ENCODE data around the gene PTCH1. TPM values are rescaled to one million over a fixed set of nuclear protein-coding genes. Genes with fewer than 3 reads are reported as not detected.

PTCH1 gene
- total RNA-seq, 2 experiments from 2014 or later, result 7.1 to 8.9 TPM

- CTCF ChIA-PET, result interaction anchor here (1.3 kb wide), 1 partner anchor 40 kb away, joined by 3 read pairs; no protein-coding TSS in a partner anchor
- POLR2A ChIA-PET, result no interaction called here
- no peaks in the 10 kb centered on the region for H3K9me3 Mint-ChIP-seq
- H3K4me3 Mint-ChIP-seq, result no peak overlapping the region
- no peak overlapping the region for H3K27ac Mint-ChIP-seq
- peaks cover 26% of the 10 kb centered on the region for H3K4me1 Mint-ChIP-seq
- no peak for DNase-seq
- no peaks in the 10 kb centered on the region for H3K36me3 Mint-ChIP-seq (ENCODE audit: low read depth)
- H3K27me3 Mint-ChIP-seq, result peaks cover 59% of the 10 kb centered on the region
Observed at GRCh38 chr9:95502248-95502647, 14.5 kb downstream of the PTCH1 start.

DNA sequence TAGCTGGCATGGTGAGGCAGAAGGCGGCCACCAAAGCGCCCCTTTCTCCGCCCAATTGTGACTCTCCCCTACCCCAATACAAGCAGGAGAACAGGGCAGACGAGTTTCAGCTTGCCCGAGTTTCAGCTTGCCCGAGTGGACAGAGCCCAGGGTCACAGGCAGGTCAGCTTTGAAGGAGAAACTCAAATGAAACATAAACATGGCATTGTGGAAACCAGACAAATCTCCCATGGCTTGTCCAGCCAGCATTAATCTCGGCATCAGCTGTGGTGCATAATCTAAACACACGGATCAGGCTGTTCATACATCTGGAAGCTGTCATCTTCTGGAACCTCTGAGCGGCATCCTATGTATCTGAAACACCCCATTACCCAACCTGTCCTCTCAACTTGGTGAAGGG is 16.9 kb downstream of the PTCH1 start:
- Mint-ChIP-seq H3K36me3 (ENCODE audit: low read depth) (no peaks in the 10 kb centered on the region), H3K27ac (no peak overlapping the region), H3K27me3 (peaks cover 46% of the 10 kb centered on the region), H3K9me3 (no peaks in the 10 kb centered on the region), H3K4me1 (peaks cover 36% of the 10 kb centered on the region), H3K4me3 (no peak overlapping the region)
- ChIA-PET CTCF (no interaction called here), POLR2A (no interaction called here)
- DNase-seq, result no peak

- H3K27me3 Mint-ChIP-seq, result peaks cover 39% of the 10 kb centered on the region
- no peak for DNase-seq
- H3K4me3 Mint-ChIP-seq, result no peak overlapping the region
- H3K27ac Mint-ChIP-seq, result no peak overlapping the region
- no peaks in the 10 kb centered on the region for H3K36me3 Mint-ChIP-seq (ENCODE audit: low read depth)
- peaks cover 42% of the 10 kb centered on the region for H3K4me1 Mint-ChIP-seq
- ChIA-PET CTCF (interaction anchor here (0.7 to 1.4 kb wide), 2 partner anchors 23 to 1372 kb away, joined by 3 to 4 read pairs; no protein-coding TSS in a partner anchor), POLR2A (no interaction called here)
- no peaks in the 10 kb centered on the region for H3K9me3 Mint-ChIP-seq
Observed at GRCh38 chr9:95499046-95499676, 17.6 kb downstream of the PTCH1 start.

GRCh38 chr9:95498641-95499040 is 18.1 kb downstream of the PTCH1 start:
- CTCF ChIA-PET, result interaction anchor here (0.7 to 1.5 kb wide), 3 partner anchors 21 to 1372 kb away, joined by 3 to 4 read pairs (median 3); no protein-coding TSS in a partner anchor

GRCh38 chr9:95497772-95498171 is 19.0 kb downstream of the PTCH1 start:
- Mint-ChIP-seq H3K4me3 (no peak overlapping the region), H3K27me3 (peaks cover 30% of the 10 kb centered on the region), H3K36me3 (ENCODE audit: low read depth) (no peaks in the 10 kb centered on the region), H3K27ac (no peak overlapping the region), H3K4me1 (peaks cover 54% of the 10 kb centered on the region), H3K9me3 (no peaks in the 10 kb centered on the region)
- ChIA-PET CTCF (interaction anchor here (1.1 to 1.5 kb wide), 2 partner anchors 9 to 21 kb away, joined by 3 read pairs; no protein-coding TSS in a partner anchor), POLR2A (no interaction called here)
- DNase-seq, result no peak

More at GRCh38 chr9:95498641-95499040, 18.1 kb downstream of the PTCH1 start:
- H3K4me1 Mint-ChIP-seq, result peaks cover 47% of the 10 kb centered on the region
- POLR2A ChIA-PET, result no interaction called here
- H3K27me3 Mint-ChIP-seq, result peaks cover 37% of the 10 kb centered on the region
- no peak overlapping the region for H3K27ac Mint-ChIP-seq
- no peak overlapping the region for H3K4me3 Mint-ChIP-seq
- H3K36me3 Mint-ChIP-seq (ENCODE audit: low read depth), result no peaks in the 10 kb centered on the region
- no peaks in the 10 kb centered on the region for H3K9me3 Mint-ChIP-seq
- DNase-seq, result no peak

- ChIA-PET CTCF (interaction anchor here (1.1 to 1.2 kb wide), 3 partner anchors 10 to 32 kb away, joined by 3 read pairs; no protein-coding TSS in a partner anchor), POLR2A (no interaction called here)
- H3K4me1 Mint-ChIP-seq, result peaks cover 64% of the 10 kb centered on the region
- peaks cover 21% of the 10 kb centered on the region for H3K27me3 Mint-ChIP-seq
- H3K9me3 Mint-ChIP-seq, result no peaks in the 10 kb centered on the region
- no peak for DNase-seq
- no peaks in the 10 kb centered on the region for H3K36me3 Mint-ChIP-seq (ENCODE audit: low read depth)
- no peak overlapping the region for H3K4me3 Mint-ChIP-seq
- no peak overlapping the region for H3K27ac Mint-ChIP-seq
Observed at GRCh38 chr9:95496687-95497086, 20.1 kb downstream of the PTCH1 start.

GRCh38 chr9:95495961-95496360 is 20.8 kb downstream of the PTCH1 start:
- H3K27ac Mint-ChIP-seq, result peak overlapping the region; percentile 94
- no peak overlapping the region for H3K4me3 Mint-ChIP-seq

GRCh38 chr9:95495529-95495928 is 21.2 kb downstream of the PTCH1 start:
- peak overlapping the region; percentile 65 for H3K4me3 Mint-ChIP-seq
- peaks cover 14% of the 10 kb centered on the region for H3K27me3 Mint-ChIP-seq
- ChIA-PET POLR2A (no interaction called here), CTCF (interaction anchor here (1.1 kb wide), 1 partner anchor 23 kb away, joined by 3 read pairs; no protein-coding TSS in a partner anchor)
- H3K36me3 Mint-ChIP-seq (ENCODE audit: low read depth), result no peaks in the 10 kb centered on the region
- DNase-seq, result no peak
- no peaks in the 10 kb centered on the region for H3K9me3 Mint-ChIP-seq
- peak overlapping the region; percentile 94 for H3K27ac Mint-ChIP-seq
- H3K4me1 Mint-ChIP-seq, result peaks cover 69% of the 10 kb centered on the region

More at GRCh38 chr9:95495961-95496360, 20.8 kb downstream of the PTCH1 start:
- no peaks in the 10 kb centered on the region for H3K36me3 Mint-ChIP-seq (ENCODE audit: low read depth)
- no peak for DNase-seq
- POLR2A ChIA-PET, result no interaction called here
- H3K9me3 Mint-ChIP-seq, result no peaks in the 10 kb centered on the region
- peaks cover 15% of the 10 kb centered on the region for H3K27me3 Mint-ChIP-seq
- CTCF ChIA-PET, result interaction anchor here (1.1 to 1.2 kb wide), 2 partner anchors 23 to 31 kb away, joined by 3 read pairs; no protein-coding TSS in a partner anchor
- H3K4me1 Mint-ChIP-seq, result peaks cover 69% of the 10 kb centered on the region

DNA sequence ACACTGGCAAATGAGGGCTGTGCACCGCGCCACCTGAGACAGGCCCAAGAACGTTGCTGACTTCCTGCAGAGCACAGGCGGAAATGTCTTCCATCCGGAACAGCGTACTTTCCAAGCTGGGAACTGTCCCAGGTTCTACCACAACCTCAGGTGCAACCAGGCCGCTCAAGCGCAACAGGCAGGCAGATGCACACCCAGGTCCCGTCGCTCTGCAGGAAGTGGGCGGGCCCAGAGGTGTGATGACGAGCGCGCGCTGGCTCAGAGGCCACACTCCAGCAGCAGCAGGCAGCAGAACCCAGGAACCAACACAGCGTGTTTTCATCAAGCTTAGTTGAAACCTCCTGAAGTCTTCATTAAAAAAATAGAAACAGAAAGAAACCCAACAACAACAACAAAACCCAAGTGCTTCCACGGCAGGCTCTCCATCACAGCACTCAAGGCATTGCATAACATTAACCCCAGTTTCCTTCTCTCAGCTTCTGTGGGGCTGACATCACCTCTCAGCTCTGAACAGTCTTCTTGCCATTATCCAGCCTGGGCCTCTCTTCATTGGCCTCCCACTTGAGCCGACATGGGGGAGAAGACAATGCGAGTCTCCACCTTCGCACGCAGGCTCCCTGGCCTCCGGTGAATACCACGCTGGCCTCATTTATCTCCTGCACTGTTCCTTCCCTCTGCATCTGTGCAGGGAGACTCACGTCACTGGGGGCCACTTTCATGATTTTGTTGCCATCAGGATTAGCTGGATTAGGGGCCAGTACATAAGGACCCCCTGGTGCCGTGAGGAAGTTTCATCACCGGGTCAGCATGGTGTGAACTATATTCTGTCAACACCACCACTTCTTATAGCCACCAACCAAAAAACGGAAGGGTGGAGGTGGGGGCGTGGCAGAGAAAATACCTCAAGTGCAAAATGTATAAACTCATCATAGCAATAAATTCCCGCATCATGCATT is 22.1 kb downstream of the PTCH1 start:
- H3K9me3 Mint-ChIP-seq, result no peaks in the 10 kb centered on the region
- H3K27ac Mint-ChIP-seq, result peak overlapping the region; percentile 94
- peak; percentile 90 for DNase-seq
- peaks cover 15% of the 10 kb centered on the region for H3K27me3 Mint-ChIP-seq
- H3K4me3 Mint-ChIP-seq, result peak overlapping the region; percentile 65
- no peaks in the 10 kb centered on the region for H3K36me3 Mint-ChIP-seq (ENCODE audit: low read depth)
- peaks cover 71% of the 10 kb centered on the region for H3K4me1 Mint-ChIP-seq
- POLR2A ChIA-PET, result interaction anchor here (1.2 kb wide), 1 partner anchor 14 kb away, joined by 3 read pairs; no protein-coding TSS in a partner anchor
- CTCF ChIA-PET, result interaction anchor here (0.5 to 1.3 kb wide), 5 partner anchors 8 to 793 kb away, joined by 3 to 5 read pairs (median 4); no protein-coding TSS in a partner anchor

GRCh38 chr9:95494022-95494415 is 22.8 kb downstream of the PTCH1 start:
- Mint-ChIP-seq H3K4me3 (peak overlapping the region; percentile 65), H3K27me3 (peaks cover 15% of the 10 kb centered on the region), H3K4me1 (peaks cover 71% of the 10 kb centered on the region), H3K36me3 (ENCODE audit: low read depth) (no peaks in the 10 kb centered on the region), H3K9me3 (no peaks in the 10 kb centered on the region), H3K27ac (peak overlapping the region; percentile 94)
- peak; percentile 29 for DNase-seq
- CTCF ChIA-PET, result interaction anchor here (0.5 to 1.3 kb wide), 5 partner anchors 9 to 1528 kb away, joined by 3 to 5 read pairs (median 4); no protein-coding TSS in a partner anchor
- POLR2A ChIA-PET, result interaction anchor here (1.2 kb wide), 1 partner anchor 15 kb away, joined by 3 read pairs; no protein-coding TSS in a partner anchor

- Mint-ChIP-seq H3K36me3 (ENCODE audit: low read depth) (no peaks in the 10 kb centered on the region), H3K9me3 (no peaks in the 10 kb centered on the region), H3K27ac (peak overlapping the region; percentile 94), H3K4me1 (peaks cover 70% of the 10 kb centered on the region), H3K27me3 (peaks cover 12% of the 10 kb centered on the region), H3K4me3 (no peak overlapping the region)
- no peak for DNase-seq
- ChIA-PET CTCF (interaction anchor here (0.6 to 1.2 kb wide), 2 partner anchors 228 to 338 kb away, joined by 3 read pairs; no protein-coding TSS in a partner anchor), POLR2A (no interaction called here)
Observed at GRCh38 chr9:95493402-95493801, 23.4 kb downstream of the PTCH1 start.

- Mint-ChIP-seq H3K9me3 (no peaks in the 10 kb centered on the region), H3K36me3 (ENCODE audit: low read depth) (no peaks in the 10 kb centered on the region), H3K4me1 (peaks cover 54% of the 10 kb centered on the region), H3K4me3 (no peak overlapping the region), H3K27ac (no peak overlapping the region), H3K27me3 (peaks cover 5% of the 10 kb centered on the region)
- no peak for DNase-seq
- ChIA-PET CTCF (no interaction called here), POLR2A (no interaction called here)
Observed at GRCh38 chr9:95491543-95492320, 25.0 kb downstream of the PTCH1 start.

All from activated CD4-positive, alpha-beta T cell treated with anti-CD3 and anti-CD28 coated beads, Interleukin-2, amount 10 ng/mL, durations not matched to agents 7 days and 5 days (primary cell).